Duodenal mucosa (tissue), 2 donors: Measurements from ENCODE around the gene DNAJC30.
A peak's percentile ranks its signal among the peaks of the same experiment; 100 is the strongest.
"Not testable (repeated sequence)": the region's sequence is repeated elsewhere in the genome, so short reads cannot be mapped to it uniquely, and the experiment has no call there.

Source experiments
- H3K27ac ChIP-seq: one replicate; pipeline ENCODE4 v1.7.0; 2013; ENCODE audit warnings: low read depth, low read length
- H3K27me3 ChIP-seq, 2 donors: one replicate each; pipeline ENCODE4 v1.7.0; 2013; ENCODE audit warnings: low read length in 2 of 2, control low read depth in 1 of 2; ENCODE audit not compliant: insufficient read depth in 2 of 2, control insufficient read depth in 1 of 2
- H3K36me3 ChIP-seq, 2 donors: one replicate each; pipeline ENCODE4 v1.7.0; 2013; ENCODE audit warnings: low read length in 2 of 2, control low read depth in 1 of 2; ENCODE audit not compliant: insufficient read depth in 2 of 2, control insufficient read depth in 1 of 2
- H3K4me1 ChIP-seq, 2 donors: one replicate each; pipeline ENCODE4 v1.7.0; 2013; ENCODE audit warnings: low read length in 2 of 2, control low read depth in 1 of 2; ENCODE audit not compliant: insufficient read depth in 2 of 2, control insufficient read depth in 1 of 2
- H3K4me3 ChIP-seq, 2 donors: one replicate each; pipeline ENCODE4 v1.7.0; 2013; ENCODE audit warnings: low read length in 2 of 2, low read depth in 1 of 2
- H3K9ac ChIP-seq, 2 donors: one replicate each; pipeline ENCODE4 v1.7.0; 2013; ENCODE audit warnings: low read length in 2 of 2, low read depth in 1 of 2
- H3K9me3 ChIP-seq, 2 donors: one replicate each; pipeline ENCODE4 v1.7.0; 2013; ENCODE audit warnings: low read length in 2 of 2, control low read depth in 1 of 2; ENCODE audit not compliant: control insufficient read depth in 1 of 2

The DNAJC30 gene

GRCh38 chr7:73683056-73683787, at the start of gene DNAJC30, which contains the start of gene BUD23:
TSS of gene DNAJC30 (minus strand) at chr7:73683453. CDS start at chr7:73683423, 30 bp downstream.
TSS of gene BUD23 (plus strand) at chr7:73683597. CDS start at chr7:73683626, 29 bp downstream.
- peaks cover 7 to 26% of the 10 kb centered on the region in 2 donors for H3K36me3 ChIP-seq
- no peaks in the 10 kb centered on the region for H3K9me3 ChIP-seq
- peaks cover 16 to 24% of the 10 kb centered on the region in 2 donors for H3K4me1 ChIP-seq
- H3K4me3 ChIP-seq: peak within 1 kb of the TSS; percentile 91 to 99
- H3K9ac ChIP-seq: peak within 1 kb of the TSS; percentile 87 to 90
- H3K27ac ChIP-seq: peak within 1 kb of the TSS; percentile 71
- H3K27me3 ChIP-seq: no peaks in the 10 kb centered on the region

GRCh38 chr7:73732397-73732796, 49.1 kb upstream of the DNAJC30 start:
- H3K4me3 ChIP-seq: no peak overlapping the region
- H3K36me3 ChIP-seq: peaks cover 9 to 16% of the 10 kb centered on the region in 2 donors
- no peak overlapping the region for H3K9ac ChIP-seq
- H3K9me3 ChIP-seq: no peaks in the 10 kb centered on the region
- no peak overlapping the region for H3K27ac ChIP-seq
- no peaks in the 10 kb centered on the region for H3K27me3 ChIP-seq
- peaks cover 22 to 24% of the 10 kb centered on the region in 2 donors for H3K4me1 ChIP-seq

- no peaks in the 10 kb centered on the region for H3K9me3 ChIP-seq
- H3K4me3 ChIP-seq: no peak overlapping the region
- no peaks in the 10 kb centered on the region for H3K27me3 ChIP-seq
- no peak overlapping the region for H3K9ac ChIP-seq
- H3K36me3 ChIP-seq: no peaks in the 10 kb centered on the region
- peaks cover 7 to 9% of the 10 kb centered on the region in 2 donors for H3K4me1 ChIP-seq
- no peak overlapping the region for H3K27ac ChIP-seq
Measured at GRCh38 chr7:73730485-73730884, 47.2 kb upstream of the DNAJC30 start.

- H3K27ac ChIP-seq: no peak overlapping the region
Measured at GRCh38 chr7:73728551-73728950, 45.3 kb upstream of the DNAJC30 start.

GRCh38 chr7:73727952-73728351, 44.7 kb upstream of the DNAJC30 start:
- no peak overlapping the region for H3K27ac ChIP-seq
- H3K9ac ChIP-seq: no peak overlapping the region
- H3K36me3 ChIP-seq: no peaks in the 10 kb centered on the region
- no peaks in the 10 kb centered on the region for H3K4me1 ChIP-seq
- H3K27me3 ChIP-seq: no peaks in the 10 kb centered on the region
- H3K4me3 ChIP-seq: no peak overlapping the region
- no peaks in the 10 kb centered on the region for H3K9me3 ChIP-seq

More at GRCh38 chr7:73728551-73728950, 45.3 kb upstream of the DNAJC30 start:
- H3K4me1 ChIP-seq: no peaks in the 10 kb centered on the region
- H3K9me3 ChIP-seq: no peaks in the 10 kb centered on the region
- H3K27me3 ChIP-seq: no peaks in the 10 kb centered on the region
- no peak overlapping the region for H3K4me3 ChIP-seq
- H3K36me3 ChIP-seq: no peaks in the 10 kb centered on the region
- no peak overlapping the region for H3K9ac ChIP-seq

- Histone ChIP-seq H3K27ac (no peak overlapping the region), H3K4me1 (no peaks in the 10 kb centered on the region), H3K4me3 (no peak overlapping the region), H3K9me3 (no peaks in the 10 kb centered on the region), H3K9ac (no peak overlapping the region), H3K36me3 (no peaks in the 10 kb centered on the region), H3K27me3 (no peaks in the 10 kb centered on the region)
Measured at GRCh38 chr7:73726083-73726466, 42.8 kb upstream of the DNAJC30 start.

- H3K36me3 ChIP-seq: no peaks in the 10 kb centered on the region
- H3K4me3 ChIP-seq: no peak overlapping the region
- H3K27me3 ChIP-seq: no peaks in the 10 kb centered on the region
- no peak overlapping the region for H3K27ac ChIP-seq
- no peaks in the 10 kb centered on the region for H3K9me3 ChIP-seq
- no peak overlapping the region for H3K9ac ChIP-seq
- peaks cover 1 to 6% of the 10 kb centered on the region in 2 donors for H3K4me1 ChIP-seq
Measured at GRCh38 chr7:73723813-73724212, 40.6 kb upstream of the DNAJC30 start.

- no peak overlapping the region for H3K9ac ChIP-seq
- no peak overlapping the region for H3K27ac ChIP-seq
- no peak overlapping the region for H3K4me3 ChIP-seq
- H3K4me1 ChIP-seq: peaks cover 8 to 15% of the 10 kb centered on the region in 2 donors
- H3K9me3 ChIP-seq: no peaks in the 10 kb centered on the region
- no peaks in the 10 kb centered on the region for H3K36me3 ChIP-seq
- peaks cover 0 to 3% of the 10 kb centered on the region in 2 donors for H3K27me3 ChIP-seq
Measured at GRCh38 chr7:73722785-73723184, 39.5 kb upstream of the DNAJC30 start.

- not testable (repeated sequence) for H3K36me3 ChIP-seq, H3K27ac ChIP-seq, H3K27me3 ChIP-seq, H3K9me3 ChIP-seq, H3K9ac ChIP-seq, H3K4me3 ChIP-seq
- peaks cover 8 to 19% of the 10 kb centered on the region in 2 donors for H3K4me1 ChIP-seq
Measured at GRCh38 chr7:73722182-73722581, 38.9 kb upstream of the DNAJC30 start.

GRCh38 chr7:73721377-73721817, 38.1 kb upstream of the DNAJC30 start:
- peaks cover 0 to 3% of the 10 kb centered on the region in 2 donors for H3K27me3 ChIP-seq
- H3K27ac ChIP-seq: no peak overlapping the region

More at GRCh38 chr7:73721377-73721817, 38.1 kb upstream of the DNAJC30 start:
- no peaks in the 10 kb centered on the region for H3K9me3 ChIP-seq
- H3K9ac ChIP-seq: no peak overlapping the region
- peaks cover 13 to 24% of the 10 kb centered on the region in 2 donors for H3K4me1 ChIP-seq
- no peak overlapping the region for H3K4me3 ChIP-seq
- no peaks in the 10 kb centered on the region for H3K36me3 ChIP-seq
